ENCODE data around the gene ZBTB20. TPM values are rescaled to one million over a fixed set of nuclear protein-coding genes. Genes with fewer than 3 reads are reported as not detected.

The ZBTB20 gene
- total RNA-seq, 6 donors from 2014 or later = 40.0 to 150 (median 65.8) TPM

- WGBS, 2 donors = 52 to 54% methylated on average over 8 of the region's 8 CpGs
- H3K4me1 ChIP-seq = peaks cover 0 to 9% (median 3%) of the 10 kb centered on the region in 4 donors
- no peaks in the 10 kb centered on the region for H3K9me3 ChIP-seq
- TF ChIP-seq POLR2A (IDR thresholded peaks at IDR 0.05) (peak in 1 of 4 donors; percentile 25), EP300 (IDR thresholded peaks at IDR 0.05) (no peak)
- DNase-seq = peak in 1 of 2 donors; percentile 23
- peak; percentile 61 to 74 for ATAC-seq (ENCODE audit: low FRiP score in 2 of 2)
- peak overlapping the region in 3 of 4 donors; percentile 37 to 46 (median 39) for H3K4me3 ChIP-seq
- H3K27ac ChIP-seq = peak overlapping the region; percentile 63 to 76 (median 72)
- no peaks in the 10 kb centered on the region for H3K27me3 ChIP-seq
- no peaks in the 10 kb centered on the region for H3K36me3 ChIP-seq
Measured at GRCh38 chr3:114758831-114759699, 388.0 kb downstream of the ZBTB20 start.

GRCh38 chr3:114756506-114757279 lies 390.4 kb downstream of the ZBTB20 start:
- no peaks in the 10 kb centered on the region for H3K27me3 ChIP-seq
- no peaks in the 10 kb centered on the region for H3K9me3 ChIP-seq
- H3K36me3 ChIP-seq = no peaks in the 10 kb centered on the region
- TF ChIP-seq CTCF (IDR thresholded peaks at IDR 0.05) (no peak), EP300 (IDR thresholded peaks at IDR 0.05) (no peak), POLR2AphosphoS5 (IDR thresholded peaks at IDR 0.05) (no peak), POLR2A (IDR thresholded peaks at IDR 0.05) (no peak)
- H3K4me1 ChIP-seq = peaks cover 0 to 9% (median 3%) of the 10 kb centered on the region in 4 donors
- 76 to 79% methylated on average over 2 of the region's 2 CpGs for WGBS, 2 donors
- no peak overlapping the region for H3K4me3 ChIP-seq
- no peak overlapping the region for H3K27ac ChIP-seq
- DNase-seq (no peak), ATAC-seq (ENCODE audit: low FRiP score in 2 of 2) (peak in 1 of 2 donors; percentile 86)

- H3K36me3 ChIP-seq = no peaks in the 10 kb centered on the region
- H3K4me3 ChIP-seq = peak overlapping the region in 2 of 4 donors; percentile 16 to 32
- no peaks in the 10 kb centered on the region for H3K9me3 ChIP-seq
- TF ChIP-seq POLR2A (IDR thresholded peaks at IDR 0.05) = no peak
- no peak for TF ChIP-seq POLR2AphosphoS5 (IDR thresholded peaks at IDR 0.05)
- no peak for TF ChIP-seq EP300 (IDR thresholded peaks at IDR 0.05)
- TF ChIP-seq CTCF (IDR thresholded peaks at IDR 0.05) = no peak
- no peak for DNase-seq
- peaks cover 0 to 13% (median 3%) of the 10 kb centered on the region in 4 donors for H3K4me1 ChIP-seq
- no peaks in the 10 kb centered on the region for H3K27me3 ChIP-seq
- peak overlapping the region; percentile 10 to 72 (median 64) for H3K27ac ChIP-seq
- 32 to 33% methylated on average over 3 of the region's 3 CpGs for WGBS, 2 donors
- peak in 1 of 2 donors; percentile 51 for ATAC-seq (ENCODE audit: low FRiP score in 2 of 2)
Measured at GRCh38 chr3:114746502-114746901, 400.6 kb downstream of the ZBTB20 start.

GRCh38 chr3:114745322-114746240 lies 401.5 kb downstream of the ZBTB20 start:
- H3K27ac ChIP-seq = peak overlapping the region in 3 of 4 donors; percentile 59 to 72 (median 68)
- DNase-seq (no peak), ATAC-seq (ENCODE audit: low FRiP score in 2 of 2) (peak; percentile 77 to 92)
- H3K27me3 ChIP-seq = no peaks in the 10 kb centered on the region
- TF ChIP-seq EP300 (IDR thresholded peaks at IDR 0.05) (no peak), CTCF (IDR thresholded peaks at IDR 0.05) (no peak), POLR2AphosphoS5 (IDR thresholded peaks at IDR 0.05) (no peak), POLR2A (IDR thresholded peaks at IDR 0.05) (no peak)
- 68 to 70% methylated on average over 5 of the region's 5 CpGs for WGBS, 2 donors
- H3K36me3 ChIP-seq = no peaks in the 10 kb centered on the region
- H3K4me1 ChIP-seq = peaks cover 0 to 13% (median 3%) of the 10 kb centered on the region in 4 donors
- no peaks in the 10 kb centered on the region for H3K9me3 ChIP-seq
- peak overlapping the region in 1 of 4 donors; percentile 12 for H3K4me3 ChIP-seq
